GM23338 (cell line): ENCODE data around the gene IGF2BP2. TPM values are rescaled to one million over a fixed set of nuclear protein-coding genes. Genes with fewer than 3 reads are reported as not detected.

ENCODE experiments used
- ATAC-seq: fragments of 200-7000 bp; cut with Tn5 transposase; 3 replicates; pipeline ENCODE4 v1.9.1; 2020
- DNase-seq: peaks from one replicate; pipeline ENCODE4 v3.0.0-alpha.2; 2015; ENCODE audit warnings: low spot score
- H2AFZ ChIP-seq: fragments of 200-600 bp; sonication (generic); 2 replicates; pipeline ENCODE4 v1.8.0; 2016; ENCODE audit warnings: antibody characterized with exemption, mild to moderate bottlenecking, moderate library complexity
- H3F3A ChIP-seq: fragments of 200-600 bp; sonication (generic); replicated peaks from 2 replicates; pipeline ENCODE4 v1.8.0; 2017; ENCODE audit warnings: antibody characterized with exemption, mixed run types, low read depth
- H3K27ac ChIP-seq: fragments of 200-600 bp; sonication (generic); 2 replicates; pipeline ENCODE4 v1.6.1; 2016; ENCODE audit warnings: low read depth
- H3K27me3 ChIP-seq: fragments of 200-600 bp; sonication (generic); 2 replicates; pipeline ENCODE4 v1.8.0; 2016; ENCODE audit warnings: mild to moderate bottlenecking, mixed run types, moderate library complexity; ENCODE audit not compliant: insufficient read depth
- H3K36me3 ChIP-seq: fragments of 200-600 bp; sonication (generic); 2 replicates; pipeline ENCODE4 v1.8.0; 2016; ENCODE audit warnings: mild to moderate bottlenecking; ENCODE audit not compliant: insufficient read depth
- H3K4me1 ChIP-seq: fragments of 200-600 bp; sonication (generic); 2 replicates; pipeline ENCODE4 v1.8.0; 2016; ENCODE audit warnings: mild to moderate bottlenecking, moderate library complexity; ENCODE audit not compliant: insufficient read depth
- H3K4me2 ChIP-seq: fragments of 200-600 bp; sonication (generic); 2 replicates; pipeline ENCODE4 v1.7.1; 2017; ENCODE audit warnings: mixed run types
- H3K4me3 ChIP-seq: fragments of 200-600 bp; sonication (generic); 2 replicates; pipeline ENCODE4 v1.6.1; 2016; ENCODE audit warnings: mixed run types
- H3K79me2 ChIP-seq: fragments of 200-600 bp; sonication (generic); replicated peaks from 2 replicates; pipeline ENCODE4 v1.8.0; 2017; ENCODE audit warnings: mild to moderate bottlenecking; ENCODE audit not compliant: insufficient read depth
- H3K9me2 ChIP-seq: fragments of 200-600 bp; sonication (generic); 2 replicates; pipeline ENCODE4 v1.8.0; 2017; ENCODE audit not compliant: insufficient read depth
- H4K20me1 ChIP-seq: fragments of 200-600 bp; sonication (generic); replicated peaks from 2 replicates; pipeline ENCODE4 v1.8.0; 2017; ENCODE audit warnings: mild to moderate bottlenecking; ENCODE audit not compliant: insufficient read depth
- H3K27ac Mint-ChIP-seq: 2 replicates; pipeline ENCODE4 v1.8.0; 2020; ENCODE audit warnings: inconsistent platforms, mild to moderate bottlenecking, moderate library complexity, mixed read lengths
- H3K27me3 Mint-ChIP-seq: 3 replicates; pipeline ENCODE4 v1.8.0; 2022; ENCODE audit warnings: low read depth, mild to moderate bottlenecking, moderate library complexity, mixed read lengths, inconsistent platforms; ENCODE audit not compliant: insufficient read depth, poor library complexity
- H3K36me3 Mint-ChIP-seq: 3 replicates; pipeline ENCODE4 v1.8.0; 2021; ENCODE audit warnings: low read depth, mild to moderate bottlenecking, inconsistent platforms, moderate library complexity, mixed read lengths
- H3K4me1 Mint-ChIP-seq: 3 replicates; pipeline ENCODE4 v1.8.0; 2020; ENCODE audit warnings: mild to moderate bottlenecking, inconsistent platforms, mixed read lengths
- H3K4me3 Mint-ChIP-seq: 3 replicates; pipeline ENCODE4 v1.8.0; 2021; ENCODE audit warnings: moderate library complexity, mild to moderate bottlenecking, inconsistent platforms, mixed read lengths
- H3K9me3 Mint-ChIP-seq: 3 replicates; pipeline ENCODE4 v1.8.0; 2020; ENCODE audit warnings: moderate library complexity, mild to moderate bottlenecking, inconsistent platforms, mixed read lengths
- EZH2 ChIP-seq: fragments of 200-600 bp; sonication (generic); IDR thresholded peaks from one replicate; pipeline ENCODE4 v1.8.0; 2017; ENCODE audit warnings: antibody characterized with exemption, mild to moderate bottlenecking, low read depth; ENCODE audit not compliant: unreplicated experiment
- EZH2phosphoT487 ChIP-seq: fragments of 200-600 bp; sonication (generic); IDR thresholded peaks from one replicate; pipeline ENCODE4 v1.8.1; 2018; ENCODE audit warnings: antibody characterized with exemption; ENCODE audit not compliant: unreplicated experiment
- NANOG ChIP-seq: IDR thresholded peaks from 2 replicates; pipeline ENCODE4 v1.6.1; 2016; ENCODE audit warnings: antibody characterized with exemption, borderline replicate concordance
- REST ChIP-seq: IDR thresholded peaks from one replicate; pipeline ENCODE4 v1.6.1; 2018; ENCODE audit warnings: antibody characterized with exemption; ENCODE audit not compliant: unreplicated experiment
- STAT1 ChIP-seq: IDR thresholded peaks from one replicate; pipeline ENCODE4 v1.6.1; 2016; ENCODE audit warnings: antibody characterized with exemption; ENCODE audit not compliant: unreplicated experiment
- ZNF114 ChIP-seq: fragments of 250-450 bp; sonication (Bioruptor Pico); IDR thresholded peaks from 2 replicates; pipeline ENCODE4 v1.5.0; 2020; ENCODE audit warnings: mild to moderate bottlenecking, moderate library complexity
- ZNF331 ChIP-seq: fragments of 250-450 bp; sonication (Bioruptor Pico); IDR thresholded peaks from 2 replicates; pipeline ENCODE4 v1.5.0; 2020; ENCODE audit warnings: low read depth, mild to moderate bottlenecking, moderate library complexity
- ZNF462 ChIP-seq: fragments of 250-450 bp; sonication (Bioruptor Pico); IDR thresholded peaks from 2 replicates; pipeline ENCODE4 v1.5.0; 2020; ENCODE audit warnings: mild to moderate bottlenecking, moderate library complexity
- polyA plus RNA-seq: library from polyadenylated mRNA; unstranded; fragments of >200 nt; fragmentation: Nextera tagmentation; extraction: Ambion mirVana; gene quantifications from 2 replicates; pipeline ENCODE4 v1.2.1, GENCODE V29; 2016
- total RNA-seq: library from RNA; depleted of rRNA; stranded (reverse); fragments of >200 nt; shearing (Covaris generic); gene quantifications from 2 replicates; pipeline ENCODE4 v1.2.3, GENCODE V29; 2014

IGF2BP2 gene
- total and polyA plus RNA-seq, 2 experiments from 2014 or later = 82.9 to 84.5 TPM

- TF ChIP-seq ZNF462 (CRISPR knock-in tag) = no peak
These were observed 26.2 kb upstream of the IGF2BP2 start (continued) for GRCh38 chr3:185851046-185851445.

- H3F3A ChIP-seq = no peaks in the 10 kb centered on the region
- no peaks in the 10 kb centered on the region for H3K9me2 ChIP-seq
- H3K79me2 ChIP-seq = no peaks in the 10 kb centered on the region
- Mint-ChIP-seq H3K27me3 (peaks cover 2% of the 10 kb centered on the region), H3K27ac (no peak overlapping the region), H3K9me3 (no peaks in the 10 kb centered on the region; the same call in 2 of the 3 replicates), H3K4me1 (peaks cover 14% of the 10 kb centered on the region; the same call in 2 of the 3 replicates), H3K36me3 (no peaks in the 10 kb centered on the region), H3K4me3 (no peak overlapping the region)
- DNase-seq (no peak), ATAC-seq (no peak)
- no peaks in the 10 kb centered on the region for H3K27me3 ChIP-seq
- TF ChIP-seq ZNF331 (CRISPR knock-in tag) = no peak
- TF ChIP-seq STAT1 = no peak
- TF ChIP-seq EZH2phosphoT487 = no peak
- no peak for TF ChIP-seq NANOG
- no peak for TF ChIP-seq EZH2
- no peak for TF ChIP-seq ZNF114 (CRISPR knock-in tag)
- no peak for TF ChIP-seq REST
- peak overlapping the region; percentile 96; the same call in 1 of the 2 replicates for H2AFZ ChIP-seq
- H3K36me3 ChIP-seq = no peaks in the 10 kb centered on the region
- no peaks in the 10 kb centered on the region for H4K20me1 ChIP-seq
- peaks cover 5% of the 10 kb centered on the region; the same call in 1 of the 2 replicates for H3K4me1 ChIP-seq
- no peak overlapping the region for H3K4me3 ChIP-seq
- H3K27ac ChIP-seq = no peak overlapping the region
- no peak overlapping the region for H3K4me2 ChIP-seq
These were observed 22.7 kb upstream of the IGF2BP2 start for GRCh38 chr3:185847506-185847905.
